HG02588 (cell line): ENCODE results near the gene CBX8.
"Not testable (repeated sequence)": the region's sequence is repeated elsewhere in the genome, so short reads cannot be mapped to it uniquely, and the experiment has no call there.

Experiments used
- ATAC-seq: cut with Tn5 transposase; IDR thresholded peaks from one replicate; pipeline ENCODE4 v1.9.1; 2021; ENCODE audit warnings: mild to moderate bottlenecking, moderate library complexity; ENCODE audit not compliant: unreplicated experiment

CBX8 gene

DNA sequence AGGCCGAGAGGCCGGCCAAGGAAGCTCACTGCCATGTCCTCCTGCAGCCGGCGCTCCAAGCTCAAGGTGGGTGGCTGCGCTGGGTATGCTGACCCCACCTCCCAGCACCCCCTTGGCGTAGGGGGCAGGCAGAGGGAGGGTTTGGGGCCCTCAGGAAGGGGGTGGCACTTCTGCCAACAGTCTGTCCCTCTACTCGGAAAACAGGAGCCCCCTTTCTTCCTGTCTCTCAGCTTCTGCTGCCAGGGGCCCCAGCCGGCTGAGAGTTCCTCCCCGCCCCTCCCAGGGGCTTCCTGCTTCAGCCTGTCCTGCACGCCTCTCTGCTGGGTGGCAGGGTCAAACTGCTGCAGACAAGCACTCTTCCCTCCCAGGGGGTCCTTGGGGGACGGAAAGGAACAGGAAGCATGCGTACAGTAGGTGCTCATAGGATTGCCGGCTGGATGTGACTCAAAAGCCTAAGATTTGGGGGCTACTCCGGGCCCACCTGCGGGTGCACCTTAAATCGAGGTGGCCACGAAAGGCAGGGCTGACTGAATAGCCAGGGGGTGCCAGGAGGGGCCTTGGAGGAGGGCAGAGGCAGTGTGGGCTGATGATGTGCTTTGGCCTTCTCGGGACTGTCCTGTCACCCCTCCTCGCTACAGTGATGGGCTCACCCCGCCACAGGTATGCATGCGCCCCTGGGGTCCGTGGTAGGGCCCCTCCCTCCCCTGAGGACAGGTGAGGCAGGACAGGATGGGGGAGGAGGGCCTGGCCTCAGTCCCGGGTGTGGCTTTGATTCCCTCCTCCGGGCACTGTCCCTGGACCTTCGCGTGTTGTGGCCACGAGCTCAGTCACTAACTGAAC lies 14.9 kb downstream of the CBX8 start:
- no peak for ATAC-seq

DNA sequence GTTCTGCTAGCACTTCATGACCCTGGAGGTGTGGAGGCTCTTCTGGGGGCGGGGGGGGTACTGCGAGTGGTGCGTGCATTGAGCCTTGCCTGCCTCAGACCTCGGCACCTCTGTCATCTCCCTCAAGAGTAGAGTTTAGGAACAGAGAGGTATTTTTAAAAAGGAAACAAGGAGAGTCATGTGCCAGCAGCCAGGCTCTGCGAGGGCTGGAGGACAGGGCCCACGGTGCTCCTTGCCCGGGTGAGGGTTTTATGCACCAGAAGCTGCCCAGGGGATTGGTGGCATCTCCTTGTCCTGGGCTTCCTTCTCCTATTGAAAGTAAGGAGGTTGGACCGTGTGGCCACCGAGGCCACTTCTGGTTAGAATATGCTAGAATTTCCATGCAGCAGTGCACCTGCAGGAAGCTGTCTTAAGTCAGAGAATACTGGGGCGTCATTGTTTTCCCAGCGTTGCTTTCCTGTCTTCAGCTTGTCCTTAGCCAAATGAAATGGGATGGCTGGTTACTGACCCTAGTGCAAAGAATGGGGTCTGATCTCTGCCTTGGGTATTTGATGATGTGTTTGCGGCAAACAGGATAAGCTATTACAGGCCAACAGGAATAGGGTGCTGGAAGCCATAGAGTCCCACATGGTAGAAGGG lies 15.7 kb downstream of the CBX8 start:
- ATAC-seq, result no peak

DNA sequence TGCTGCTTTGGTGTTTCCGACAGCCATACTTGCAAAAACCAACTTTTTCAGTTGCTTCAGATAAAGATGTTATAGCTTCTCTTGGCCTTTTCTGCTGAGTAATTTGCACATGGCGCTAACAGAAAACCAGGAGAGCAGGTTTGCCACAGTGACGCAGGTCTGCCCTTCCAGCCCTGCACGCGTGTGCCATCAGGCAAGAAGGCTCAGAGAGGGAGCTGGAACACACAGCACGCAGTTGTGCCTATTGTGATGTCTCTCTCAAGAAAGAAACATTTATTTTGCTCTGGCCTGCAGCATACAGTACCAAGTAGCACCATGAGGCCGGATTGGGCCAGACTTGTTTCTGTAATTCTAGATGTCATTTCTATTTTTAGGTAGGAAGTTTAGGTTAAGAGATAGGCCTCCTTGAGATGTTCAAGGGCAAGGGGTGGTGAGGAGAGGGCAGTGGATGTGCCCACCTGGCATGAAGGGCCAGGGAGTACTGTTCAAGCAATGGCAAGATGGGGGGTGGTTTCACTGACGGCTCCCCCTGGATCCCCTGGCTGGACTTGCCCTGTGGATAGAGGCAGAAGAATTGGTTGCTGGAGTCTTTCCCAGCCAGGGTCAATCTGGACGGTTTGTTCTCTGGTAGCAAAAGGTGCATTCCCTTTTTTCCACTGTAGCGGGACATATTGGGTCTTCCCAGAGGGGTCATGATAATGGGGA lies 17.1 kb downstream of the CBX8 start:
- ATAC-seq, result no peak

DNA sequence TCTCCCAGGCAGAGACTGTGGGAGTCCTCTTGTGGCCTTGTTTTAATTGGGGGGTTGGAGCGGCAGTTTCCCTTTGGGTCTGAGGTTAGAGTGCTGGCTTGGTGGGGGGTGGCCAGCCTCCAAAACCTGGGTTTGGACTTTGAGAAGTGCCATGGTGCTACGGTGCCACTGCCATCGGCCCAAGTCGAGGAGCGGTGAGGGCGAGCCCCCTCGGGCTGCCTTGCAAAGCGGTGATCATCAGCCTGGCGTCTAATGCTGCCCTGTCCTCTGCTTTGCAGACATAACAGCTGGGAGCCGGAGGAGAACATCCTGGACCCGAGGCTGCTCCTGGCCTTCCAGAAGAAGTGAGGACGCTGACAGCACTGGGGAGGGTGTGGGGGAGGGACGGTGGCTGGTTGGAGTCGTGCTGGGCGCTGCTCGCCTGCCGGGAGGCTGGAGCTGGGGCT lies 17.8 kb downstream of the CBX8 start:
- ATAC-seq, result no peak

DNA sequence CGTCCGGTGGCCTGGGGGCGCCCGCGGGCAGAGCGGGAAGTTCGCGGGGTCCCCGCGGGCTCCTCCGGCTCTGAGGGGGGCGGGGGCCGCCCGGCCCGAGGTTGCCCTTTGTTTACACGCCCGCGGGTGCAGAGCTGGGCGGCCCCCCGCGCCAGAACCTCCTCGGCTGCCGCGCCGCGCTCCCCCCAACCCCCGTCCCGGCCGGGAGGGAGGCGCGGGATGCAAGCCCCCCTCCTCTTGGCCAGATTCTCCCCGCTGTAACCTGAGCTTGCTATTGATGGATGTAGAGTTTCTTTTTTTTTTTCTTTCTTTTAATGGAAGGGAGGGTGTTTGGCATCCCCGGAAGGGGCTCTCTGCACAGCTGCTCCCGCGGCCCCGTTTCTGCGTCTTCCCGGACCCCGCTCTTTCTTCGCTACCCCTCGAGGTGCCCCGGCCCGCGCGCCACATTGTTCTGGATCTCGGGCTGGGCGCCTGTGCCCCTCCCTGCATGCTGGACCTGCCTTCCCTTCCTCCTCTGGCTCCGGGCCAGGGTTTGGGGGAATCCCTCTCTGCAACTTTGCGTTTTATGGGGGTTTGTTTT lies 18.3 kb downstream of the CBX8 start:
- ATAC-seq, result no peak

DNA sequence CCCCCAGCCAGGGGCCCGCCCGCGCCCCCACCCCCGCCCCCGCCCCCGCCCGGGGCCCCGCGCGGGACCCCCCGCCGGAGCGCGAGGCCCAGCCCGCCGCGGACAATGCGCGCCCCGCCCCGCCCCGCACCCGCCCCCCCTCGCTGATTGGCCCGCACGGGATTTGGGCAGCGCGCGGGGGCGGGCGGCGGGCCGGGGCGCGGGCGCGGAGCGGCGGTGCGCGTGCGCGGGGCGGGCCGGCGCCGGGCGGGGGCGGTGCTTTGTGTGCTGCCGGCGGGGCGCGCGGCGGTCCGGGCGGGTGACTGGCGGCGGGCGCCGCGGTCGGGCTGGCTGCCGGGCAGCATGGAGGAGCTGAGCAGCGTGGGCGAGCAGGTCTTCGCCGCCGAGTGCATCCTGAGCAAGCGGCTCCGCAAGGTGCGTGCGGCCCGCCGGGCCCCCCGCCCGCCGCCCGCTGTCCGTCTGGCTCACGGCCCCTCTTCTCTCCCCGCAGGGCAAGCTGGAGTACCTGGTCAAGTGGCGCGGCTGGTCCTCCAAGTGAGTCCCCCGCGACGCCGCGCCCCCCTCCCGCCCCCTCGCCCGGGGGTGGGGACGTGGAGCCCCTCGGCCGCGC lies 18.9 kb downstream of the CBX8 start, which contains the start of gene CBX2:
Gene CBX2 (plus strand): TSS at position 255 of the 610 bp plus-strand sequence. CDS start 88 bp downstream, at position 343.
- no peak for ATAC-seq

DNA sequence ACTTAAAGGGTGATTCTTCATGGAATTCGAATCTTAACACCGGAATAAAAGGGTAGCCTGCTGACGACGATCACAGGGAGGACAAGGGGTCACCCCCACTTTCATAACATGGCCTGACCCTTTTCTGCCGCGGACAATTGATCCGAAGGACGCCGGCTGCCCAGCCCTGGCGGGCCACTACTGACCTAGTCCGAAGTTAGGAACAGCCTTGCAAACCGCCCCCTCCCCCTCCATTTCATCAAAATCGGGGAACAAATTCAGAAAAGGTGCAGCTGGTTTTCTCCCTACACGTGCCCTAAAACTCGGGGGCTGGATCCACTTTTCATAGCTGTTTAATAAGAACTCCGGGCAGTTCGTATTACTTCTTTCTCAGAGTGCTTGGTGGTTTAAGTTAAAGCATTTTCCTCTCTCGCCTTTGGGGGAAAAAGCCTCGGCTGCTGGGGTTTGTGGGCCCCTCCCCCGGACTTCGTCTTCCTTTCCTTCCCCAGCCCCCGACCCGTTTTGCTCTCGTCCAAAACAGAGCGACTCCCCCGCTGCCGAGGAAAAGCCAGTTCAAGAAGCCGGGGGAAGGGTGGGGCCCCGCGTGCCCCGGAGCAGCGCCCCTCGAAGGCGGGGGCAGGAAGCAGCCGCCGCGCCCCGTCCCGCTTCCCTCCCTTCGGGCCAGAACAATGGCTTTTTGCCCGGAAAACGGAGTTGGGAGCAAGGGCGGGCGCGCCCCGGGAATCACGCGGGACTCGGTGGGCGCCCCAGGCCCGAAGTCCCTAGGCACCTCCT lies 19.6 kb downstream of the CBX8 start:
- ATAC-seq, result no peak

DNA sequence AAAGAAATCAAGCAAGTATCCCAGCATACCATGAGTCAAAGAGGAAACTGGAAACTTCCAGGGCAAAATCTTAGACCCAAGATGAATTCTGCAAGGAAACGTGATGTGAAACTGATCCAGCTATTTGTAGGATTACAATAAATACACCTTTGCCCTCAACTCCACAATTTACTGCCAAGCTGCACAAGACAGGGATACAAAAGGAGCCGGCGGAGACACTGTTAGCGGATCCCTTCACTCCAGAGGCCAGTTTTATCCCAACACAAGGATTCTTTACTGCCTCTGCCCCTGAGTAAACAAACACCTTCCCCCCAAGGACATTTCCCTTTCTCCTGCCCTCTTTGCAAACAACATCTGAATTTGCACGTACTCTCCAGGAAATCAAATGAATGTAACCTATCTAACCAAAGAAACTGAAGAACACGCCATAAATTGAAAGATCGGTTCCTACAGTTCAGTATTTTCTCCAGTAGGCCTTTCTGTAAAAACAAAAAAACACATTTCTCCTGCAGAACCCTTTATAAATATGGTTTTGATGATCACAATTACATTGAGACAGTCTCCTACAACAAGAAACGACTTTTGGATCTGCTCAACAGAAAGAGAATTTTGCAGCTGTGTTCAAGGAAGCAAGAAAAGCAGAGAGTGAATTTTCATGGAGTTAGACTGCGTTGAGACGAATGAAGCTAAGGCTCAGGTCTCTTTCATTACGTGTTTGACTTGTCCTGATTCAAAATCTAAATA lies 20.3 kb downstream of the CBX8 start:
- ATAC-seq, result no peak

DNA sequence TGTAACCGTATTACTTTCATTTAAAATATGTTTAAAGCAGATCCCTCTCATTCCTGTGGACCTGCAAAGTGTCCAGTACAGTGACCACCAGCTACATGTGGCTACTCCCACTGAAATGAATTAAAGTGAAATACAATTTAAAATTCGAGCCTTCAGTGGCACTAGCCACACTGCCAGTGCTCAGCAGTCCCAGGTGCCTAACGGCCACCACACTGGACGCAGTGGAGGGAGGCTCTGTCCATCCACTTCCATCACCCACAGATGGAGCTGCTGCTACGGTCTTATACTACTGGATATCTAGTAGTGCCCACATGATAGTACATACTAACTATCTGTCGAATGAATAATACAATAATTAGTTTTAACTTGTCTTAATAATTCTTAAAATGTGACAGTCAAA lies 21.2 kb downstream of the CBX8 start:
- no peak for ATAC-seq

DNA sequence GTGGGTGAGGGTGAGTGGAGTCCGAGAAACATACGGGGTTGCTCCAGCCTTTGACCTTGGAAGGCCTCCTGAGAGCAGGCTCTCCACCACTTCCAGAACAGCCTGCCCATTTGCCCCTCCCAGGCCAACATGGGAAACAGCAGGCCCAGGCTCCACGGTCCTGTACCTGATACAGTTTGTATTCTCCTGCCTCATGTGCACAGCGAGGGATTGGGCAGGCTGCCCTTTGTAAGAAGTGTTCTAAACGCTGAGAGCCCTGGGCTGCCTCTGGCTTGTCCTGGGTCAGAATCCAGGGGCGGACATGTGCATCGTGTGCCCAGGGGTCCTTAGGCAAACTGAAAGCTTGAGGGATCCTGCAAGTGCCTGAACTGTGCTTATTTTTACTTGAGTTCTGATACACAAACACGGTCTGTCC lies 22.3 kb downstream of the CBX8 start:
- ATAC-seq, result no peak

DNA sequence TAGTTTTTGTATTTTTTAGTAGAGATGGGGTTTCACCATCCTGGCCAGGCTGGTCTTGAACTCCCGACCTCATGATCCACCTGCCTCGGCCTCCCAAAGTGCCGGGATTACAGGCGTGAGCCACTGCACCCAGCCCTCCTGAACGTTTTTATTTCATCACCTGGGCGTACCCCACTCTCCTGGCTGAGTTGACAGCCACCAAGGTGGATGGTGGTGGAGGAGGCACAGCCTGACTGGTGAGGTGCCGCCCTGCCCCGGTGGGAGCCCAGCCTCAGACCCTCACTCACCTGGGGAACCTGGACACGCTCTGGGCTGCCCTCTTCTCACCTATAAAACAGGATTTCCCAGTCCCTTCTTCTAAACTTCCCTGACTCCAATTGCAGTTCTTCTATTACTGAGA lies 24.2 kb downstream of the CBX8 start:
- ATAC-seq, result not testable (repeated sequence)

DNA sequence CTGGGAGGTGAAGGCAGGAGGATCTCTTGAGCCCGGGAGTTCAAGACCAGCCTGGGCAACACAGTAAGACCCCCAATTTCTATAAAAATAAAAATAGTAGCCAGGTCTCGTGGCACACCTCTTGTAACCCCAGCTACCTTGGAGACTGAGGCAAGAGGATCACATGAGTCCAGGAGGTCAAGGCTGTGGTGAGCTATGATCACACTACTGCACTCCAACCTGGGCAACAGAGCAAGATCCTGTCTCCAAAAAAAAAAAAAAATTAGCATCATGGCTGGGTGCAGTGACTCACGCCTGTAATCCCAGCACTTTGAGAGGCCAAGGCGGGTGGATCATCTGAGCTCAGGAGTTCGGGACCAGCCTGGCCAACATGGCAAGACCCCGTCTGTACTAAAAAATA lies 25.6 kb downstream of the CBX8 start:
- ATAC-seq, result no peak

DNA sequence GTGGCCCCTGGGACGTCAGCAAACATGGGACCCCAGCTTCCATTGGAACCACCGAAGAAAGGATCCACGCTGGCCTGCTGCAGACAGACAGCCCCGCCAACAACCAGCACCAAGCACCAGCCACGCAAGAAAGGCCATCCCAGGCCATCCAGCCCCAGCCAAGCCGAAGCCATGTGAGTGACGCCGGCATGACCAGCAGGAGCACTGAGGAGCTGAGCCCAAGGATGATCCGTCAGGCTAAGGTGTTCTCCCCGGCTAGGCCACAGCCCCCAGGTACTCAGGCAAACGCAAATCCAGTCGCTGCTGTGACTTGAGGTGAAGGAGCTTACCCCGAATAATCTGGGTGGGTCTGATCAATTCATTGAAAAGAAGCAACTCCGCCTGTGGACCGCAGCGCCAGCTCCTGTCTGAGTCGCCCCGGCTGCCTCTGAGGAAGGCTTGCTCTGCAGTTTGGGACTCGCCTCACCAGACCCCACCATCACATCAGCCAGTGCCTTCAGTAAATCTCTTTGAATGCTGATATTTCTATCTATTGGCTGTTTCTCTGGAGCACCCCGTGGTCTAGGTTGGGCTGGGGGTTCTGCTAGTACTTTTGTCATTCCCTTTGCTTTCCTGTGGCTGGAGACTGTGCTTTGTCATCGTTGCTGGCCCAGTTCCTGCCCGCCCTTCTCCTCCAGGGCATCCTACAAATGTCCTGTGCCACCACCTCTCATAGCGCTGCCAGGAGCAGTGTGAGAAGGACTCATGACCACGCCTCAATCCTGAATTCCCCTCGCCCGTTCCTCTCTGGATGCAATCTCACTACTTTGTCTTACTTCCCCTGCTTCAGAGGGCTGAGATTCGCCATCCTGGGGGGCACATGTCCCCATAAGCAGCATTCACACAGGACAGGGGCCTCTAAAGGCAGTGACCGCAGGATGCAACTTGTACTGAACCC lies 27.0 kb downstream of the CBX8 start:
- ATAC-seq, result no peak

DNA sequence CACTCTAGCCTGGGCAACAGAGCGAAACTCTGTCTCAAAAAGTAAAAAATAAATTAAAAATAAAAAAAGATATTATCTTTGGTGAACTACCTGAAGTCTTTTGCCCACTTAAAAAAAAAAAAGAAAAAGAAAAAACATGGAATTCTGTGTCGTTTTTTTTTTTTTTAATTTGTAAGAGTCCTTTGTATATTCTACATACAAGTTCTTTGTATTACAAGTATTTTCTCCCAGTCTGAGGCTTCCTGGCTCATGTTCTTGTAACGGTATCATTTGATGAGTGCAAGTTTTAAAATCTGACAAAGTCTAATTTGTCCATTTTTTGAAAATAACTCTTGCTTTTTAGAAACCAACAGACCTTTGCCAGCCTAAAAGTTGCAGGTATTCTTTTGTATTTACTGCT lies 31.2 kb downstream of the CBX8 start:
- ATAC-seq, result no peak

DNA sequence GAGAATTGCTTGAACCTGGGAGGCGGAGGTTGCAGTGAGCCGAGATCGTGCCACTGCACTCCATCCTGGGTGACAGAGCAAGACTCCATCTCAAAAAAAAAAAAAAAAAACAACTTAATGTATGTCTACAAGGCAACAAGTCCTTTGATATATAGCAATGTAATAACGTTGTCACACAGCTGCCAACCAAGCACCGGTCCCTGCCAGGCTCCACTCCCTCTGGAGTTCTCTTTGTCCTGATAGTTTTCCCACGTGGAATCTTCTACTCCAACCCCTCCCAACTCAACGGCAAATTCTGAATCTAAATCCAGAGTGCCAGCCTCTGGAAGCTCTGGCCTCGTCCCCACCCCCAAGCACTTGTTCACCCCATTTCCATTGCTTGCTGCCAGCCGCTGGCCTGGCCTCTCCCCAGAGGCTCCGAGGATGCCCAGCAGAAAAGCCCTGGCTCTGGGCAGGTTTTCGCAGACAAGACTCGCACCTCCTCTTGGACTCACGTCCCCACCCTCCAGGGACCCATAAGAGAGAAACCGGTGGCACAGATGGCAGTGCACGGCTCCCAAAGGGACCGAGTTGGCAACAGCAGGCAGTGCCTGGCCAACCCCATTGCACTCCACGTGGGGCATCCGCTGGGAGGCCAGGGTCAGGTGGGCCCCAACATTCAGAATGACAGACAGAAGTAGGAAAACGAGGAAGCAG lies 34.8 kb downstream of the CBX8 start:
- no peak for ATAC-seq

DNA sequence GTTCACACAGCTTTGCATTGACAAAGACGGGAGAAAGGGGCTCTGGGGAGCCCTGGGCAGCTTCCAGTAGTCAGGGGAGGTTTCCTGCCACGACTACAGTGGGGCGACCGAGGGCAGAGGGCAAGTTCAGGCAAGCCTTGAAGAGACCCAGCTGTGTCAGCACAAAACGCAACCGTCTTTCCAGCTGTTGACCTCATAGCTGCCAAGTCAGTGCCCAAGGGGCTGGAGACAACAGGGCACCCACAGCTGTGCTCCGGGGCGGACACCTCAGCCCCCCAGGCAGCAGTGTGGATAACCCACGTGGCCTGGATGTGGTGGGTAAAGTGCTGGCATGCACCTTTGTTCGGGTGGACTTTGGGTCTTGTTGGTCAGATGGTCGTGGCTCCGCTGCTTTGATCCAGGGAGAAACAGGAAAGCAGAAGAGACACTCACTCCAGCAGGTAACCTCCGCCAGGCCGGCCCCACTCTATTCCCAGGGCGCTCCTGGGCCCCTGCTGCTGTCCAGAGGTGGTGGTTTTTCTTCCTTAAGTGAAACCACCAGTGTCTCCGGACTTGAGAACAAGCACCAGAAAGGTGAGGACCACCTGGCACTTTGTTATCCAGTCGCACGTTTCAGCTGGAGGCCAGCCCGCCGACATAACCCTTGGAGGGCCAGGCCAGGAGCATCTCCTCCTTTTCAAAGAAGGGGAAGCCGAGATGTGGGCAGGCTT lies 36.5 kb downstream of the CBX8 start:
- ATAC-seq, result no peak

DNA sequence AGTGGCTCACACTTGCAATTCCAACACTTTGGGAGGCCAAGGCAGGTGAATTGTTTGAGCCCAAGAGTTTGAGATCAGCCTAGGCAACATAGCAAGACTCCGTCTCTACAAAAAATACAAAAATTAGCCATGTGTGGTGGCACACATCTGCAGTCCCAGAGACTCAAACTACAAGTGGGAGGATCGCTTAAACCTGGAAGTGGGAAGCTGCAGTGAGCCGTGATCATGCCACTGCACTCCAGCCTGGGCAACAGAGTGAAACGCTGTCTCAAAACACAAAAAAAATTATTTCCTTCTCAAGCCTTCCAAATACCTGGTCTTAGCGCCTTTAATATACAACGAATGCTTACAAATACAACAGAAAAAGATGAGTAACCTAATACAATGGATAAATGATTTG lies 38.6 kb downstream of the CBX8 start:
- no peak for ATAC-seq
